ENCODE measurements around the gene HOXA3. TPM values are rescaled to one million over a fixed set of nuclear protein-coding genes. Genes with fewer than 3 reads are reported as not detected.
A peak's percentile ranks its signal among the peaks of the same experiment; 100 is the strongest.

The HOXA3 gene
- total and polyA plus RNA-seq, 2 of the 8 experiments (the other 6 are each of a cell fraction or from before 2014, with no cell fraction given): not detected

DNA sequence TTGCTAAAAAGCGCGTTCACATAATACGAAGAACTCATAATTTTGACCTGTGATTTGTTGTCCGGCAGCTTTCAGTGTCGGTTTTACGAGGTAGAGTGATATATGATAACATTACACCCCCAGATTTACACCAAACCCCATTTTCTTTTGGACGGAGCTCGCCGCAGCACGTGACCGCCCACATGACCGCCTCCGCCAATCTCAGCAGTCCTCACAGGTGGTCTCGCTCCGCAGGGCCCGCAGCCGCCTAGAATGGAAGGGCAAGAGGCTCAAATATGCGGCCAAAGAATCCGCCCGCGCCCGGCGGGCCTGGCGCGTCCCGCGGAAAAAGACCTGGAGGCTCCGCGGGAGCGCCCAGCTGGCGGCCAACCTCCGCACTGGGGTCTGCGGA, 4.1 kb upstream of the HOXA3 start, which contains the start of gene HOXA7 (continued):
- TF ChIP-seq, protein P1, sequence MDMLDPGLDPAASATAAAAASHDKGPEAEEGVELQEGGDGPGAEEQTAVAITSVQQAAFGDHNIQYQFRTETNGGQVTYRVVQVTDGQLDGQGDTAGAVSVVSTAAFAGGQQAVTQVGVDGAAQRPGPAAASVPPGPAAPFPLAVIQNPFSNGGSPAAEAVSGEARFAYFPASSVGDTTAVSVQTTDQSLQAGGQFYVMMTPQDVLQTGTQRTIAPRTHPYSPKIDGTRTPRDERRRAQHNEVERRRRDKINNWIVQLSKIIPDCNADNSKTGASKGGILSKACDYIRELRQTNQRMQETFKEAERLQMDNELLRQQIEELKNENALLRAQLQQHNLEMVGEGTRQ (IDR thresholded peaks at IDR 0.05; ENCODE audit: low read length): peak; percentile 99
- peak; percentile 85 for TF ChIP-seq KDM4A (IDR thresholded peaks at IDR 0.05; ENCODE audit: low read depth, low read length, severe bottlenecking)
- TF ChIP-seq RAD21 (IDR thresholded peaks at IDR 0.05 in 1 of 2, conservative IDR thresholded peaks at IDR 0.05 in 1 of 2; ENCODE audit: low read depth in 2 of 2, low read length in 2 of 2): no peak
- TF ChIP-seq PHF8 (conservative IDR thresholded peaks at IDR 0.05; ENCODE audit: low read depth, low read length): no peak
- TF ChIP-seq GABPA (IDR thresholded peaks at IDR 0.05; ENCODE audit: borderline replicate concordance, insufficient read depth, low read length): no peak
- TF ChIP-seq, protein P2, sequence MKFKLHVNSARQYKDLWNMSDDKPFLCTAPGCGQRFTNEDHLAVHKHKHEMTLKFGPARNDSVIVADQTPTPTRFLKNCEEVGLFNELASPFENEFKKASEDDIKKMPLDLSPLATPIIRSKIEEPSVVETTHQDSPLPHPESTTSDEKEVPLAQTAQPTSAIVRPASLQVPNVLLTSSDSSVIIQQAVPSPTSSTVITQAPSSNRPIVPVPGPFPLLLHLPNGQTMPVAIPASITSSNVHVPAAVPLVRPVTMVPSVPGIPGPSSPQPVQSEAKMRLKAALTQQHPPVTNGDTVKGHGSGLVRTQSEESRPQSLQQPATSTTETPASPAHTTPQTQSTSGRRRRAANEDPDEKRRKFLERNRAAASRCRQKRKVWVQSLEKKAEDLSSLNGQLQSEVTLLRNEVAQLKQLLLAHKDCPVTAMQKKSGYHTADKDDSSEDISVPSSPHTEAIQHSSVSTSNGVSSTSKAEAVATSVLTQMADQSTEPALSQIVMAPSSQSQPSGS (IDR thresholded peaks at IDR 0.05; ENCODE audit: low read length): no peak
- no peak for TF ChIP-seq EP300 (IDR thresholded peaks at IDR 0.05; ENCODE audit: borderline replicate concordance in 1 of 2, low read depth in 2 of 2, low read length in 2 of 2)
- TF ChIP-seq POU5F1 (IDR thresholded peaks at IDR 0.05; ENCODE audit: low read depth, low read length): no peak
- TF ChIP-seq, protein P3, sequence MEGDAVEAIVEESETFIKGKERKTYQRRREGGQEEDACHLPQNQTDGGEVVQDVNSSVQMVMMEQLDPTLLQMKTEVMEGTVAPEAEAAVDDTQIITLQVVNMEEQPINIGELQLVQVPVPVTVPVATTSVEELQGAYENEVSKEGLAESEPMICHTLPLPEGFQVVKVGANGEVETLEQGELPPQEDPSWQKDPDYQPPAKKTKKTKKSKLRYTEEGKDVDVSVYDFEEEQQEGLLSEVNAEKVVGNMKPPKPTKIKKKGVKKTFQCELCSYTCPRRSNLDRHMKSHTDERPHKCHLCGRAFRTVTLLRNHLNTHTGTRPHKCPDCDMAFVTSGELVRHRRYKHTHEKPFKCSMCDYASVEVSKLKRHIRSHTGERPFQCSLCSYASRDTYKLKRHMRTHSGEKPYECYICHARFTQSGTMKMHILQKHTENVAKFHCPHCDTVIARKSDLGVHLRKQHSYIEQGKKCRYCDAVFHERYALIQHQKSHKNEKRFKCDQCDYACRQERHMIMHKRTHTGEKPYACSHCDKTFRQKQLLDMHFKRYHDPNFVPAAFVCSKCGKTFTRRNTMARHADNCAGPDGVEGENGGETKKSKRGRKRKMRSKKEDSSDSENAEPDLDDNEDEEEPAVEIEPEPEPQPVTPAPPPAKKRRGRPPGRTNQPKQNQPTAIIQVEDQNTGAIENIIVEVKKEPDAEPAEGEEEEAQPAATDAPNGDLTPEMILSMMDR (IDR thresholded peaks at IDR 0.05; ENCODE audit: control extremely low read depth in 1 of 3, insufficient read depth in 1 of 3, low read depth in 1 of 3, low read length in 3 of 3): no peak
- no peak for TF ChIP-seq CHD2 (IDR thresholded peaks at IDR 0.05; ENCODE audit: low read length)
- no peak for TF ChIP-seq ASH2L (IDR thresholded peaks at IDR 0.05; ENCODE audit: low read length)
- no peak for TF ChIP-seq POLR2AphosphoS5 (IDR thresholded peaks at IDR 0.05; ENCODE audit: low read depth, low read length)
- TF ChIP-seq RXRA (IDR thresholded peaks at IDR 0.05; ENCODE audit: insufficient read depth, low read depth, low read length): no peak
- TF ChIP-seq JUND (IDR thresholded peaks at IDR 0.05; ENCODE audit: low read length): no peak
